ENCODE measurements around the gene POLN.

GRCh38 chr4:2290974-2291704 is 49.2 kb upstream of the POLN start:
- no peak for TF ChIP-seq ZC3H11A (IDR thresholded peaks at IDR 0.05)
- TF ChIP-seq CEBPB (IDR thresholded peaks at IDR 0.05) = no peak
- TF ChIP-seq POLR2A (IDR thresholded peaks at IDR 0.05; ENCODE audit: low read length) = no peak
- no peak for TF ChIP-seq EP300 (IDR thresholded peaks at IDR 0.05)
- TF ChIP-seq EHF (CRISPR knock-in tag; IDR thresholded peaks at IDR 0.05) = no peak
- no peak for TF ChIP-seq RAD21 (conservative IDR thresholded peaks at IDR 0.05 in 1 of 2, IDR thresholded peaks at IDR 0.05 in 1 of 2)
- no peak for TF ChIP-seq REST (IDR thresholded peaks at IDR 0.05)
- no peak for TF ChIP-seq MAFK (IDR thresholded peaks at IDR 0.05; ENCODE audit: partially characterized antibody)
- no peak for TF ChIP-seq CTCF (IDR thresholded peaks at IDR 0.05)
